Measurements from ENCODE around the gene ZNF608. TPM values are rescaled to one million over a fixed set of nuclear protein-coding genes. Genes with fewer than 3 reads are reported as not detected.

ZNF608 gene
- total RNA-seq, result 10 to 100 TPM in 1 of 2 donors, 1 to 10 TPM in 1; 8.5 to 13.2 TPM
- polyA plus RNA-seq, result 1 to 10 TPM; 4.3 to 7.4 TPM
- long read RNA-seq, donor 1, partial matches to known transcripts, result 7 of 10 reads
- long read RNA-seq, donor 1, other reads (novel, unspliced or antisense), result 1 of 10 reads
- long read RNA-seq, donor 2, partial matches to known transcripts, result 1 of 2 reads
- long read RNA-seq, donor 2, other reads (novel, unspliced or antisense), result 1 of 2 reads

DNA sequence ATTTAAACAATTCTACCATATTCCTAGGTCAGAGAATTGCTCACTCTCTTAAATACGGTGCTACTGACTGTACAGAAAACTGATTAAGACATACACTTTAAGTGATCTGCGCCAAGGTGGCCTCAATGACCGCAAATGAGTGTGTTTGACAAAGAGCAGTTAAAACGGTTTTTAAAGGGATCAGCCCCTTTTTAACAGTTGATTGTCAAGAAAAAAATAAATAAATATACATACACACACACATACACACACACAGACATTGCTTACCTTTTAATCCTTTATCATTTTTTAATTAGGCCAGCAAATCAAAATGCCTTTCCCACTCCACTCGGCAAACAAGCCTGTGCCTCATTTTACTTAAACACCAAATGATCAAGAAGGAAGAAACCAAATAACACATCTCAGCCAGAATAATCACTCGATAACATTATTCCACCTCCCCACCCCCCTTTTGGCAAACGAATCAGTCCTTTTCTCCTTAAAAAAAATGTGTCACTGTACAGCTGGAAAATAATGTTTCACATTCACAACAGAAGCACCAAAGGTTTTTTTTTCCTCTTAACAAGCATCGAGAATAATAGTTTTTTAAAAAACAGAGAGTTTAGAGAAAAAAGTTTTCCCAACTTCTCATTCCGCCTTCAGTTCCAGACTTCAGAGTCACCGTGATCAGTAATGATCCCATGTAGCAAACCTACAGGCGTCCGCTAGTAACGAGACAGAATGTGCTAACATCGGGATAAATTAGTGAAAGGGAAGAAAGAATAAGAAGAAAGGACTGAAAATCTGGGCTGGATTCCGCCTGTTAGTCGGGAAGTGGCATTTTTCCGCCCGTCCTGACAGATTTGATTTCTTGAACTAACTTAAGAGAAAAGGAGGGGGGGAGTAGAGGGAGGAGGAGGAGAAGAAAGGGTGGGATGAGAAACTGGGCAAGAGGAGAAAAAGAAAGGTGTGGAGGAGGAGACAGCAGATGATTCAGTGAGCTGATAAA, at the start of gene ZNF608:
Gene ZNF608, minus strand, starts transcription at position 712 of the 988 bp plus-strand sequence. CDS start 1,650 bp downstream, outside the sequence.
- no peak for ATAC-seq (ENCODE audit: low FRiP score)
- Histone ChIP-seq H3K4me3 (ENCODE audit: low read length in 2 of 2) (peak within 1 kb of the TSS; percentile 70 to 94), H3K4me1 (ENCODE audit: control insufficient read depth in 1 of 2, insufficient read depth in 2 of 2, low read length in 2 of 2) (no peaks in the 10 kb centered on the region), H3K27ac (ENCODE audit: low read depth in 1 of 2, low read length in 2 of 2) (peak within 1 kb of the TSS; percentile 53 to 86), H3K36me3 (ENCODE audit: control insufficient read depth in 1 of 2, insufficient read depth in 2 of 2, low read length in 1 of 2) (no peaks in the 10 kb centered on the region), H3K9me3 (ENCODE audit: control insufficient read depth, low read length) (no peaks in the 10 kb centered on the region), H3K27me3 (ENCODE audit: control insufficient read depth in 1 of 2, insufficient read depth in 2 of 2, low read length in 1 of 2) (no peaks in the 10 kb centered on the region)
- intact Hi-C loops (cut with DNase I), result loop anchor here (5.0 to 10.0 kb wide), 5 partner anchors 51 to 231 kb away; no protein-coding TSS in a partner anchor
- DNase-seq, result no peak
- WGBS, 2 donors, result 6 to 10% methylated on average over 18 of the region's 18 CpGs

- no peaks in the 10 kb centered on the region for H3K9me3 ChIP-seq (ENCODE audit: control insufficient read depth, low read length)
- H3K27ac ChIP-seq (ENCODE audit: low read depth in 1 of 2, low read length in 2 of 2), result no peak overlapping the region
- no peaks in the 10 kb centered on the region for H3K4me1 ChIP-seq (ENCODE audit: control insufficient read depth in 1 of 2, insufficient read depth in 2 of 2, low read length in 2 of 2)
- no peak for ATAC-seq (ENCODE audit: low FRiP score)
- 80 to 92% methylated on average over 4 of the region's 4 CpGs for WGBS, 2 donors
- no peaks in the 10 kb centered on the region for H3K27me3 ChIP-seq (ENCODE audit: control insufficient read depth in 1 of 2, insufficient read depth in 2 of 2, low read length in 1 of 2)
- intact Hi-C loops (cut with DNase I), result no loop called here
- no peaks in the 10 kb centered on the region for H3K36me3 ChIP-seq (ENCODE audit: control insufficient read depth in 1 of 2, insufficient read depth in 2 of 2, low read length in 1 of 2)
- no peak overlapping the region for H3K4me3 ChIP-seq (ENCODE audit: low read length in 2 of 2)
- no peak for DNase-seq
Observed at GRCh38 chr5:124795829-124796228, 49.4 kb upstream of the ZNF608 start.

GRCh38 chr5:124790895-124791732, 44.7 kb upstream of the ZNF608 start:
- DNase-seq (no peak), ATAC-seq (ENCODE audit: low FRiP score) (no peak)
- intact Hi-C loops (cut with DNase I), result no loop called here
- WGBS, 2 donors, result 33 to 40% methylated on average over 7 of the region's 7 CpGs
- Histone ChIP-seq H3K4me1 (ENCODE audit: control insufficient read depth in 1 of 2, insufficient read depth in 2 of 2, low read length in 2 of 2) (no peaks in the 10 kb centered on the region), H3K27ac (ENCODE audit: low read depth in 1 of 2, low read length in 2 of 2) (no peak overlapping the region), H3K9me3 (ENCODE audit: control insufficient read depth, low read length) (no peaks in the 10 kb centered on the region), H3K27me3 (ENCODE audit: control insufficient read depth in 1 of 2, insufficient read depth in 2 of 2, low read length in 1 of 2) (no peaks in the 10 kb centered on the region), H3K4me3 (ENCODE audit: low read length in 2 of 2) (no peak overlapping the region), H3K36me3 (ENCODE audit: control insufficient read depth in 1 of 2, insufficient read depth in 2 of 2, low read length in 1 of 2) (no peaks in the 10 kb centered on the region)

- Histone ChIP-seq H3K9me3 (ENCODE audit: control insufficient read depth, low read length) (no peaks in the 10 kb centered on the region), H3K27ac (ENCODE audit: low read depth in 1 of 2, low read length in 2 of 2) (no peak overlapping the region), H3K4me3 (ENCODE audit: low read length in 2 of 2) (no peak overlapping the region), H3K36me3 (ENCODE audit: control insufficient read depth in 1 of 2, insufficient read depth in 2 of 2, low read length in 1 of 2) (no peaks in the 10 kb centered on the region), H3K27me3 (ENCODE audit: control insufficient read depth in 1 of 2, insufficient read depth in 2 of 2, low read length in 1 of 2) (no peaks in the 10 kb centered on the region), H3K4me1 (ENCODE audit: control insufficient read depth in 1 of 2, insufficient read depth in 2 of 2, low read length in 2 of 2) (no peaks in the 10 kb centered on the region)
- no peak for DNase-seq
- 94 to 97% methylated on average over 3 of the region's 3 CpGs for WGBS, 2 donors
- ATAC-seq (ENCODE audit: low FRiP score), result no peak
- intact Hi-C loops (cut with DNase I), result no loop called here
Observed at GRCh38 chr5:124790301-124790894, 44.0 kb upstream of the ZNF608 start.

DNA sequence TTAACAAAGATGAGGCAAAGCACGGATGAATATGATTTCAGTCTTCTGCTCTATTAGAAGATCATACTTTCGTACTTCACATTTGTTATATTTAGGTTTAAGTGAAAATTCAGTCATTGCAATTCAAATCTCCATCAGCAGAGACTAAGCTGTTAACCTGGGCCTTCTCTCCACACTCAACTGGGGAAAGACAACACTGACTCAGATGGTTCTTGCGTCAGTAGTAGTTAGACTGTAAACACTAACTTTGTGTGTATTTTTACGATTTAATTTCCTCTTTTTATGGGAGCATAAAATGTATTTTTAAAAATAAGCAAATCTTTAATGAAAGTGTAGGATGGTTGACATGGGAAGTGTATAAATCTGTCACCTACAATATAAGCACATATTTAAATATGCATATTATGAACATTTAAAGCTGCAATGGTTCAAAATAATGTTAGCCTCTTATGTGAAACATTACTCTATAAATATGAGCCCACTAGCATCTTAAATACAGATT, 42.7 kb upstream of the ZNF608 start:
- DNase-seq, result no peak
- no peak for ATAC-seq (ENCODE audit: low FRiP score)
- Histone ChIP-seq H3K9me3 (ENCODE audit: control insufficient read depth, low read length) (no peaks in the 10 kb centered on the region), H3K27me3 (ENCODE audit: control insufficient read depth in 1 of 2, insufficient read depth in 2 of 2, low read length in 1 of 2) (no peaks in the 10 kb centered on the region), H3K27ac (ENCODE audit: low read depth in 1 of 2, low read length in 2 of 2) (no peak overlapping the region), H3K4me3 (ENCODE audit: low read length in 2 of 2) (no peak overlapping the region), H3K36me3 (ENCODE audit: control insufficient read depth in 1 of 2, insufficient read depth in 2 of 2, low read length in 1 of 2) (no peaks in the 10 kb centered on the region), H3K4me1 (ENCODE audit: control insufficient read depth in 1 of 2, insufficient read depth in 2 of 2, low read length in 2 of 2) (no peaks in the 10 kb centered on the region)
- intact Hi-C loops (cut with DNase I), result no loop called here
- 91% methylated on average over 4 of the region's 4 CpGs for WGBS, 2 donors

- intact Hi-C loops (cut with DNase I), result no loop called here
- 79 to 83% methylated on average over 2 of the region's 2 CpGs for WGBS, 2 donors
- Histone ChIP-seq H3K9me3 (ENCODE audit: control insufficient read depth, low read length) (no peaks in the 10 kb centered on the region), H3K27me3 (ENCODE audit: control insufficient read depth in 1 of 2, insufficient read depth in 2 of 2, low read length in 1 of 2) (no peaks in the 10 kb centered on the region), H3K4me1 (ENCODE audit: control insufficient read depth in 1 of 2, insufficient read depth in 2 of 2, low read length in 2 of 2) (no peaks in the 10 kb centered on the region), H3K27ac (ENCODE audit: low read depth in 1 of 2, low read length in 2 of 2) (no peak overlapping the region), H3K4me3 (ENCODE audit: low read length in 2 of 2) (no peak overlapping the region), H3K36me3 (ENCODE audit: control insufficient read depth in 1 of 2, insufficient read depth in 2 of 2, low read length in 1 of 2) (no peaks in the 10 kb centered on the region)
- ATAC-seq (ENCODE audit: low FRiP score), result peak; percentile 52
- no peak for DNase-seq
Observed at GRCh38 chr5:124783794-124784193, 37.4 kb upstream of the ZNF608 start.

- no peak for ATAC-seq (ENCODE audit: low FRiP score)
- WGBS, 2 donors, result 95 to 97% methylated on average over 3 of the region's 3 CpGs
Observed at GRCh38 chr5:124783285-124783684, 36.8 kb upstream of the ZNF608 start.

GRCh38 chr5:124782262-124782661, 35.8 kb upstream of the ZNF608 start:
- H3K4me1 ChIP-seq (ENCODE audit: control insufficient read depth in 1 of 2, insufficient read depth in 2 of 2, low read length in 2 of 2), result no peaks in the 10 kb centered on the region
- ATAC-seq (ENCODE audit: low FRiP score) (no peak), DNase-seq (no peak)
- H3K27me3 ChIP-seq (ENCODE audit: control insufficient read depth in 1 of 2, insufficient read depth in 2 of 2, low read length in 1 of 2), result no peaks in the 10 kb centered on the region
- intact Hi-C loops (cut with DNase I), result no loop called here
- H3K36me3 ChIP-seq (ENCODE audit: control insufficient read depth in 1 of 2, insufficient read depth in 2 of 2, low read length in 1 of 2), result no peaks in the 10 kb centered on the region
- no peaks in the 10 kb centered on the region for H3K9me3 ChIP-seq (ENCODE audit: control insufficient read depth, low read length)
- WGBS, 2 donors, result 96 to 99% methylated on average over 1 of the region's 1 CpG
- H3K27ac ChIP-seq (ENCODE audit: low read depth in 1 of 2, low read length in 2 of 2), result no peak overlapping the region
- H3K4me3 ChIP-seq (ENCODE audit: low read length in 2 of 2), result no peak overlapping the region

More at GRCh38 chr5:124783285-124783684, 36.8 kb upstream of the ZNF608 start:
- no peak for DNase-seq
- intact Hi-C loops (cut with DNase I), result no loop called here
- Histone ChIP-seq H3K4me1 (ENCODE audit: control insufficient read depth in 1 of 2, insufficient read depth in 2 of 2, low read length in 2 of 2) (no peaks in the 10 kb centered on the region), H3K36me3 (ENCODE audit: control insufficient read depth in 1 of 2, insufficient read depth in 2 of 2, low read length in 1 of 2) (no peaks in the 10 kb centered on the region), H3K9me3 (ENCODE audit: control insufficient read depth, low read length) (no peaks in the 10 kb centered on the region), H3K4me3 (ENCODE audit: low read length in 2 of 2) (no peak overlapping the region), H3K27me3 (ENCODE audit: control insufficient read depth in 1 of 2, insufficient read depth in 2 of 2, low read length in 1 of 2) (no peaks in the 10 kb centered on the region), H3K27ac (ENCODE audit: low read depth in 1 of 2, low read length in 2 of 2) (no peak overlapping the region)
